GM12878 (cell line): ENCODE results near the gene BSND. TPM values are rescaled to one million over a fixed set of nuclear protein-coding genes. Genes with fewer than 3 reads are reported as not detected.

ENCODE experiments used
- BMI1 ChIP-seq: fragments of 450-650 bp; IDR thresholded peaks from 2 replicates; pipeline ENCODE4 v1.6.1; 2016; ENCODE audit warnings: mild to moderate bottlenecking, moderate library complexity, borderline replicate concordance
- CHD2 ChIP-seq: IDR thresholded peaks from 2 replicates; pipeline ENCODE4 v1.6.1; 2011; ENCODE audit warnings: low read depth, low read length, improper control_type of control experiment, borderline replicate concordance
- E2F8 ChIP-seq: fragments of 450-650 bp; IDR thresholded peaks from 2 replicates; pipeline ENCODE4 v1.6.1; 2018; ENCODE audit warnings: mild to moderate bottlenecking, low read depth, moderate library complexity; ENCODE audit not compliant: partially characterized antibody
- EGR1 ChIP-seq, 2 experiments: IDR thresholded peaks; 1 replicate in 1 of 2; 2 replicates in 1 of 2; pipeline ENCODE4 v1.6.1; 2011 to 2012; ENCODE audit warnings: low read depth in 2 of 2, low read length in 2 of 2, borderline replicate concordance in 1 of 2, mild to moderate bottlenecking in 1 of 2, moderate library complexity in 1 of 2
- FOS ChIP-seq: IDR thresholded peaks from 3 replicates; pipeline ENCODE4 v1.6.1; 2011; ENCODE audit warnings: borderline replicate concordance; ENCODE audit not compliant: insufficient read length; ENCODE audit errors: extremely low read depth
- IRF4 ChIP-seq: IDR thresholded peaks from 2 replicates; pipeline ENCODE4 v1.6.1; 2011; ENCODE audit warnings: low read depth, low read length
- MAX ChIP-seq: IDR thresholded peaks from 2 replicates; pipeline ENCODE4 v1.6.1; 2012; ENCODE audit warnings: low read depth, low read length, improper control_type of control experiment
- MEF2B ChIP-seq: fragments of 450-650 bp; IDR thresholded peaks from 2 replicates; pipeline ENCODE4 v1.6.1; 2018; ENCODE audit warnings: mild to moderate bottlenecking, moderate library complexity; ENCODE audit not compliant: partially characterized antibody, poor library complexity, severe bottlenecking
- NFYA ChIP-seq: IDR thresholded peaks from 2 replicates; pipeline ENCODE4 v1.6.1; 2011; ENCODE audit warnings: low read depth, mild to moderate bottlenecking, low read length, improper control_type of control experiment, borderline replicate concordance
- POLR2AphosphoS2 ChIP-seq: IDR thresholded peaks from 2 replicates; pipeline ENCODE4 v1.6.1; 2011; ENCODE audit warnings: low read depth, mild to moderate bottlenecking, low read length, improper control_type of control experiment, moderate library complexity
- POLR2AphosphoS5 ChIP-seq: IDR thresholded peaks from 2 replicates; pipeline ENCODE4 v1.6.1; 2011; ENCODE audit warnings: mild to moderate bottlenecking, low read length, inconsistent platforms
- RFX5 ChIP-seq: IDR thresholded peaks from 2 replicates; pipeline ENCODE4 v1.6.1; 2011; ENCODE audit warnings: low read depth, low read length, improper control_type of control experiment
- SP1 ChIP-seq: IDR thresholded peaks from one replicate; pipeline ENCODE4 v1.6.1; 2011; ENCODE audit warnings: low read depth, low read length
- STAT1 ChIP-seq: fragments of 450-650 bp; conservative IDR thresholded peaks from 2 replicates; pipeline ENCODE4 v1.6.1; 2014; ENCODE audit warnings: antibody characterized with exemption, mild to moderate bottlenecking
- TARDBP ChIP-seq: IDR thresholded peaks from 2 replicates; pipeline ENCODE4 v1.6.1; 2016; ENCODE audit warnings: borderline replicate concordance
- ZNF217 ChIP-seq: fragments of 450-650 bp; IDR thresholded peaks from 2 replicates; pipeline ENCODE4 v1.6.1; 2017; ENCODE audit warnings: antibody characterized with exemption, mild to moderate bottlenecking
- polyA plus RNA-seq, 11 experiments: library from polyadenylated mRNA; depleted of rRNA in 4 of 11; unstranded in 6 of 11; stranded (reverse) in 5 of 11; fragments of >200 nt; fragmentation: Nextera tagmentation in 4 of 11; fragmentation: Illumina TruSeq in 1 of 11; extraction: Ambion mirVana in 4 of 11; extraction: Trizol in 1 of 11; gene quantifications; 1 replicate in 1 of 11; 2 replicates in 10 of 11; pipeline versions ENCODE4 v1.2.1 to v1.2.3, GENCODE V29; 2011 to 2016; ENCODE audit warnings: inconsistent platforms in 2 of 11, missing spikeins in 2 of 11, low read depth in 1 of 11
- total RNA-seq, 4 experiments: library from RNA; depleted of rRNA in 3 of 4; stranded (reverse); fragments of >200 nt in 3 of 4; fragmentation: Illumina TruSeq in 1 of 4; extraction: Trizol in 1 of 4; gene quantifications; 2 replicates each; pipeline versions ENCODE4 v1.2.1 to v1.2.3, GENCODE V29; 2013 to 2021
- TF ChIP-seq, protein P1 (sequence below): fragments of 450-650 bp; formaldehyde crosslinking; IDR thresholded peaks from 2 replicates; pipeline ENCODE4 v1.4.0; 2022; ENCODE audit warnings: mild to moderate bottlenecking, moderate library complexity
- TF ChIP-seq, protein P2 (sequence below): fragments of 150-350 bp; IDR thresholded peaks from 2 replicates; pipeline ENCODE4 v1.6.1; 2014; ENCODE audit warnings: mild to moderate bottlenecking, low read depth, low read length
- TF ChIP-seq, protein P3 (sequence below): fragments of 450-650 bp; IDR thresholded peaks from 2 replicates; pipeline ENCODE4 v1.6.1; 2017; ENCODE audit warnings: mild to moderate bottlenecking, moderate library complexity

The BSND gene
- total and polyA plus RNA-seq, 10 of the 15 experiments (the other 5 are each of a cell fraction or from before 2014, with no cell fraction given), result not detected

DNA sequence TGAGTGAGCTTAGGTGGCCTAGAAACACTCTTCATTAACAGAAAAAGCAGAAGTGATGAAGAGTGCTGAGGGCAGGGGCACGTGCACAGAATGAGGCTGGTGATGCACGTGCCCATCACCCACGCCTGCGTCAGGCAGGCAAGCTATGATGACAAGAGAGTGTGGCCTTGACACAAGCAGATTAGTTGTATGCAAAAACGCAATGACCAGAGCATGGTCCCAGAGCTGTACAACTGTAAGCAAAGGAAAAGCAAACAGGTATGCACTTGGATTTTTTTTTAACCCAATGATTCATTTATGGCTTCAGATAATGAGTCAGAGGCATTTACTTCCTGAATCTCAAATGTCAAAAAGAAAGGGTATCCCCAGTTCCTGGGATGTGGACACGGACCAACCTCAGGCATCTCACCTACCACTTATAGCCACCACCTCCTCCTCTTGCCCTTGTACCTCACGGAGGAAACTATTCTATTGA, 27.4 kb upstream of the BSND start (continued):
- TF ChIP-seq IRF4 (peak; percentile 89), MAX (peak; percentile 51; the same call in 1 of the 2 replicates), RFX5 (no peak), POLR2AphosphoS2 (no peak), ZNF217 (no peak), SP1 (no peak), BMI1 (no peak), FOS (no peak), CHD2 (peak; percentile 64; the same call in 1 of the 2 replicates), POLR2AphosphoS5 (no peak), MEF2B (peak; percentile 41), TARDBP (no peak), E2F8 (no peak), STAT1 (no peak), EGR1 (IDR thresholded peaks at IDR 0.05; ENCODE audit: borderline replicate concordance in 1 of 2, low read depth in 2 of 2, low read length in 2 of 2) (0 out of 3 replicates have a peak, but pooled peaks of 1 of the 2 experiments have one; percentile 5), NFYA (no peak)
- TF ChIP-seq, protein P1, sequence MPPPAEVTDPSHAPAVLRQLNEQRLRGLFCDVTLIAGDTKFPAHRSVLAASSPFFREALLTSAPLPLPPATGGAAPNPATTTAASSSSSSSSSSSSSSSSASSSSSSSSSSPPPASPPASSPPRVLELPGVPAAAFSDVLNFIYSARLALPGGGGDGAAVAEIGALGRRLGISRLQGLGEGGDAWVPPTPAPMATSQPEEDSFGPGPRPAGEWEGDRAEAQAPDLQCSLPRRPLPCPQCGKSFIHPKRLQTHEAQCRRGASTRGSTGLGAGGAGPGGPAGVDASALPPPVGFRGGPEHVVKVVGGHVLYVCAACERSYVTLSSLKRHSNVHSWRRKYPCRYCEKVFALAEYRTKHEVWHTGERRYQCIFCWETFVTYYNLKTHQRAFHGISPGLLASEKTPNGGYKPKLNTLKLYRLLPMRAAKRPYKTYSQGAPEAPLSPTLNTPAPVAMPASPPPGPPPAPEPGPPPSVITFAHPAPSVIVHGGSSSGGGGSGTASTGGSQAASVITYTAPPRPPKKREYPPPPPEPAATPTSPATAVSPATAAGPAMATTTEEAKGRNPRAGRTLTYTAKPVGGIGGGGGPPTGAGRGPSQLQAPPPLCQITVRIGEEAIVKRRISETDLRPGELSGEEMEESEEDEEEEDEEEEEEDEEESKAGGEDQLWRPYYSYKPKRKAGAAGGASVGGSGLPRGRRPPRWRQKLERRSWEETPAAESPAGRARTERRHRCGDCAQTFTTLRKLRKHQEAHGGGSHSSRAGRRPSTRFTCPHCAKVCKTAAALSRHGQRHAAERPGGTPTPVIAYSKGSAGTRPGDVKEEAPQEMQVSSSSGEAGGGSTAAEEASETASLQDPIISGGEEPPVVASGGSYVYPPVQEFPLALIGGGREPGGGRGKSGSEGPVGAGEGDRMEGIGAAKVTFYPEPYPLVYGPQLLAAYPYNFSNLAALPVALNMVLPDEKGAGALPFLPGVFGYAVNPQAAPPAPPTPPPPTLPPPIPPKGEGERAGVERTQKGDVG (CRISPR knock-in tag), result no peak
- TF ChIP-seq, protein P2, sequence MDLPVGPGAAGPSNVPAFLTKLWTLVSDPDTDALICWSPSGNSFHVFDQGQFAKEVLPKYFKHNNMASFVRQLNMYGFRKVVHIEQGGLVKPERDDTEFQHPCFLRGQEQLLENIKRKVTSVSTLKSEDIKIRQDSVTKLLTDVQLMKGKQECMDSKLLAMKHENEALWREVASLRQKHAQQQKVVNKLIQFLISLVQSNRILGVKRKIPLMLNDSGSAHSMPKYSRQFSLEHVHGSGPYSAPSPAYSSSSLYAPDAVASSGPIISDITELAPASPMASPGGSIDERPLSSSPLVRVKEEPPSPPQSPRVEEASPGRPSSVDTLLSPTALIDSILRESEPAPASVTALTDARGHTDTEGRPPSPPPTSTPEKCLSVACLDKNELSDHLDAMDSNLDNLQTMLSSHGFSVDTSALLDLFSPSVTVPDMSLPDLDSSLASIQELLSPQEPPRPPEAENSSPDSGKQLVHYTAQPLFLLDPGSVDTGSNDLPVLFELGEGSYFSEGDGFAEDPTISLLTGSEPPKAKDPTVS, result no peak
- TF ChIP-seq, protein P3, sequence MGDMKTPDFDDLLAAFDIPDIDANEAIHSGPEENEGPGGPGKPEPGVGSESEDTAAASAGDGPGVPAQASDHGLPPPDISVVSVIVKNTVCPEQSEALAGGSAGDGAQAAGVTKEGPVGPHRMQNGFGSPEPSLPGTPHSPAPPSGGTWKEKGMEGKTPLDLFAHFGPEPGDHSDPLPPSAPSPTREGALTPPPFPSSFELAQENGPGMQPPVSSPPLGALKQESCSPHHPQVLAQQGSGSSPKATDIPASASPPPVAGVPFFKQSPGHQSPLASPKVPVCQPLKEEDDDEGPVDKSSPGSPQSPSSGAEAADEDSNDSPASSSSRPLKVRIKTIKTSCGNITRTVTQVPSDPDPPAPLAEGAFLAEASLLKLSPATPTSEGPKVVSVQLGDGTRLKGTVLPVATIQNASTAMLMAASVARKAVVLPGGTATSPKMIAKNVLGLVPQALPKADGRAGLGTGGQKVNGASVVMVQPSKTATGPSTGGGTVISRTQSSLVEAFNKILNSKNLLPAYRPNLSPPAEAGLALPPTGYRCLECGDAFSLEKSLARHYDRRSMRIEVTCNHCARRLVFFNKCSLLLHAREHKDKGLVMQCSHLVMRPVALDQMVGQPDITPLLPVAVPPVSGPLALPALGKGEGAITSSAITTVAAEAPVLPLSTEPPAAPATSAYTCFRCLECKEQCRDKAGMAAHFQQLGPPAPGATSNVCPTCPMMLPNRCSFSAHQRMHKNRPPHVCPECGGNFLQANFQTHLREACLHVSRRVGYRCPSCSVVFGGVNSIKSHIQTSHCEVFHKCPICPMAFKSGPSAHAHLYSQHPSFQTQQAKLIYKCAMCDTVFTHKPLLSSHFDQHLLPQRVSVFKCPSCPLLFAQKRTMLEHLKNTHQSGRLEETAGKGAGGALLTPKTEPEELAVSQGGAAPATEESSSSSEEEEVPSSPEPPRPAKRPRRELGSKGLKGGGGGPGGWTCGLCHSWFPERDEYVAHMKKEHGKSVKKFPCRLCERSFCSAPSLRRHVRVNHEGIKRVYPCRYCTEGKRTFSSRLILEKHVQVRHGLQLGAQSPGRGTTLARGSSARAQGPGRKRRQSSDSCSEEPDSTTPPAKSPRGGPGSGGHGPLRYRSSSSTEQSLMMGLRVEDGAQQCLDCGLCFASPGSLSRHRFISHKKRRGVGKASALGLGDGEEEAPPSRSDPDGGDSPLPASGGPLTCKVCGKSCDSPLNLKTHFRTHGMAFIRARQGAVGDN, result peak; percentile 61
